GM18951 (cell line): ENCODE results near the gene NUP50.
"Not testable (repeated sequence)": the region's sequence is repeated elsewhere in the genome, so short reads cannot be mapped to it uniquely, and the experiment has no call there.

Experiments
- POLR2A ChIP-seq: IDR thresholded peaks from 4 replicates; pipeline ENCODE4 v1.6.1; 2011; ENCODE audit warnings: mild to moderate bottlenecking; ENCODE audit not compliant: insufficient read length, insufficient read depth; ENCODE audit errors: extremely low read depth
- in situ Hi-C: fragments of 300-500 bp; cut with MboI; formaldehyde crosslinking; loops from one replicate; pipeline ENCODE4 v1.12.0; 2022; ENCODE audit warnings: low sequenced_read_pairs, mixed read lengths, inconsistent platforms; ENCODE audit not compliant: unreplicated experiment

Gene NUP50

DNA sequence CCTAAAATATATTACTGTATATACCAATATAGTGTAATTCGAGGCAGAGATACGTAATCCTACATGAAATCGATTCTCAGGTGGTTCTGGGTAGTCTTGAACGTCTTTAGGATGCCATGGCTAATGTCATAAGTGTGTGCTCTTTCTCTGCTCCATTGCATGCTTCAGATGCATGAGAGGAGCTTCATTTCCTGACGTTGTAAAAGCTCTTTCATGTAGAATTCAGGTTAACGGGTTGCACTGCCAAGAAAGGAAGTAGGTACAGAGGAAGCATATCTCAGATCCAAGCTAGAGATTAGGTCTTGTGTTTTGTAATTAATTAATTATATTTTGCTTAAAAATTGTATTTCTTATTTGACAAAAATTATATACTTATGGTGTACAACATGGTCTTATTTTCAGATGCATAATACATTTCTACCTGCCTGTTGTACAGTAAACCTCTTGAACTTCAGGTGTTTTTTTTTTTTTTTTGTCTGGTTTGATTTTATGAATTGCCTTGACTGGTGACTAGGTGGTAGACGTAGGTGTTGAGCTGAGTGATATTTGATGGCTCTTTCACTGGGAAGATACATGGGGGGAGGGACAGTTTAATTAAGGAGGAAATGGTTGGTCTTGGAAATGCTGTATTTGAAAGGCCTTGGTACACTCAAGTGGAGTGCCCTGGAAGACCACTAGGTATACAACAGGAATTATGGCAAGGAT, 9.3 kb downstream of the NUP50 start:
- no peak for TF ChIP-seq POLR2A
- in situ Hi-C loops: no loop called here

GRCh38 chr22:45179276-45180049, 15.7 kb downstream of the NUP50 start:
- in situ Hi-C loops: no loop called here
- no peak for TF ChIP-seq POLR2A

DNA sequence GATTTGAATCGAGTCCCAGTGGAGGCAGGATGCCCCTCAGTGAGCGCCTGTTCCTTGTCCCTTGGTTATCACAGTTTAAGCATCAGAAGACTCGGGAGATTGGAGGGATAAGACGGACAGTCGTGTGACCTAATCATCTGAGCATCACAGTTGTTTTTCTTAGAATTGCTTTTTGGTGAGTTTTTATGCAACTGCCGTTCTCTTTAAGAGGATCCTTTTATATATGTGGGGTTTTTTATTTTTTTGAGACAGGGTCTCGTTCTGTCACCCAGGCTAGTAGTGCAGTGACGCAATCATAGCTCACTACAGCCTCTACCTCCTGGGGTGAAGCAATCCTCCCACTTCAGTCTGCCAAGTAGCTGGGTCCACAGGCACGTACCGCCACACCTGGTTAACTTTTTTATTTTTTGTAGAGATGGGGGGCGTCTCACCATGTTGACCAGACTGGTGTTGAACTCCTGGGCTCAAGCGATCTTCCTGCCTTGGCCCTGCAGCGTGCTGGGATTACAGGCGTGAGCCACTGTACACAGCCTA, 16.5 kb downstream of the NUP50 start:
- in situ Hi-C loops: no loop called here
- TF ChIP-seq POLR2A: no peak

DNA sequence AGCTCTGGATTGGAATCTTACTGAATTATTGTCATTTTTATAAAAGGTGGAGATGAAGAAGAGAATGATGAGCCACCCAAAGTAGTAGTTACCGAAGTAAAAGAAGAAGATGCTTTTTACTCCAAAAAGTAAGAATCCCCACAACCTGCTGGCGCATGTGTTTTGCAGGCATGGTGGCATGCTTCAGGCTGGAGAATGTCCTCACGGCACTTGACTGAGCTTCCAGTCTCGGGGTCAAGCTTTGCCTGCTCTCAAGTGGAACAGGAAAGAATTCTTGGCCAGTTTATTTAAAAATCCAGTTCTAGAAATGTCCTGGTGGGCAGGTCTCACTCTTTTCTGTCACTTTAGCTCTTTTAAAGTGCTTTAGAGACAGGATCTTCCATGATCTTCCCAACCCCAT, 17.5 kb downstream of the NUP50 start:
- in situ Hi-C loops: no loop called here
- TF ChIP-seq POLR2A: no peak

- in situ Hi-C loops: no loop called here
- no peak for TF ChIP-seq POLR2A
Measured at GRCh38 chr22:45181766-45182165, 18.0 kb downstream of the NUP50 start.

GRCh38 chr22:45183974-45184373, 20.2 kb downstream of the NUP50 start:
- no peak for TF ChIP-seq POLR2A
- in situ Hi-C loops: no loop called here

DNA sequence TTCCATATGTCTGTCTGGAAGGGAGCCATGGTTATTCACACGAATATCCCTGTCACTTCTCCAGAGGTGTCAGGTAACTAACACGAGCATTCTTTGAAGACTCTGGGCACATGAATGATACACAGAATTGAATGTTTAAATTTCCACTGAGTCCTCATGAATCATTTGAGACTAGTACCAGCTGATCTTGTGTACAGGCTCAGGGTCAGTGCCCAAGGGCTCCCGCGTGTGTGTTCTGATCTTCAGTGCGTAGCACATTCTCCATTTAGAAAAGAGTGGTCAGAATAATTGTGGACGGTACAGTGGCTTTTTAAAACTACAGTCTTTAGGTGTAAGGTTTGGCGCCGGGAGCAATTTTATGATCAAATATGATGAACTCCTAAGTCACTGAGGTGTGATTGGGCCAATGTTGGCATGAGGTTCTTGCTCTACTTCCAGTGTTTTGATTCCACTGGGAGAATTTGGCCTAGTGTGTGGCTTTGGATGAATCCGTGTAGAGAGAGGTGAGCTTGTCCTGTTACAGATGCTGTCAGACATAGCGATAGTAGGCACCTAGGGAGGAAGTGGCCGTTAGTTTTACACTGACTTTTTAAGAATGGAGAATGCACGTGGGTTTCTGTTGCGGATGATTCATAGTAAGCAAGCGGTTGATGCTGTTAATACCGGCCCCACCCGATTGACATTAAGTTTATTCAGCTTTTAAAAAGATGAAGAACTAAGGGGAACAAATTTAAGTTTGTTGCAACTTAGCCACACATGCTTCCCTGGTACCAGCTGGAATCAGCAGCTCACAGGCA, 22.2 kb downstream of the NUP50 start:
- in situ Hi-C loops: no loop called here
- TF ChIP-seq POLR2A: no peak

DNA sequence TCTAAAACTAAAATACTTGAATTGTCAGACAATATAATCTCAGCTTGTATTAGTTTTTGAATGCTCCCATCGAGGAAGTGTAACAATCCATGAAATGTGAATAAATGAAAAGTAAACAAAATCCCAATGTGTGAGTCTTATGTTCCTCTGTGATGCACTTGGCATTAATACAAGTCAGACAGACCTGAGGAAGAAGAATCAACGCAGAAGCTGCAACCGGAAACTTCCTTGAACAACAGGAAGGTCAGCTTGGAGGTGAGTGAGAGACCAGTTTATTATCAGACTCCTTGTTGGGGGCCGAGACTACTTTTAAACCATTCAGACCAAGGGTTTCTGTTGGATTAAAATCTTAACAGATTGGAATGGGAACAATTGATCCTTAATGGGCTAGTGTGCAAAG, 24.2 kb downstream of the NUP50 start:
- TF ChIP-seq POLR2A: no peak

GRCh38 chr22:45188779-45189178, 25.1 kb downstream of the NUP50 start:
- in situ Hi-C loops: no loop called here
- no peak for TF ChIP-seq POLR2A

More for the DNA sequence above, 24.2 kb downstream of the NUP50 start:
- in situ Hi-C loops: no loop called here

DNA sequence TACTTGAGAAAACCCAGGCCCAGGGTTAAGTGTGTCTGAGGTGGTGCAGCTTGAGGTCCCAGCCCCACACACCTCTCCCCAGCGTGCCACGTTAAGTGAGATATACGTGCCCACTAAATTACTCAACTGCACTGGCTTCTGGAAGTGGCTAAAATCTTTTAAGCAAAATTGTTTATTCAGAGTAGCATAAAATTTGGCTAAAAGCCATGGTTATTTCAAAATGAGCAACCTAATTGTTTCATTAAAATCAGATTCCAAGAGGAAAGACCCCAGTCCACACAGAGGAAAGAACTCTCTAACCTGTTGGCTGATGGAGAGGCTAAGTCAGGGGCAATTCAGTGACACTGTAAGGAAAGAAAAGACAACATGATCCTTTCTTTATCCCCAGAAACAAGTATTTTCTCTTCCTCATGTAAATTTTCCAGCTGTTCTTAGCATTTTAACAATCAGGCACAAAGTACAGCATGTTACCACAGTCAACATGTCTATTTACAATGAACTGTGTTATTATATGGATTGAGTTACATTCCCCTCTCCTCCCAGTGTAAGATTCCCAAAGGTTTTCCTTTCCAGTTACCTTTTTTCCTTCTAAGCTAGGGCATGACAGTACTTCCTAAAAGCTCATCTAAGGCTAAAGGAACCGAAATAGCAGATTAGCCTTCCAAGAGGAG, 26.6 kb downstream of the NUP50 start:
- in situ Hi-C loops: no loop called here

DNA sequence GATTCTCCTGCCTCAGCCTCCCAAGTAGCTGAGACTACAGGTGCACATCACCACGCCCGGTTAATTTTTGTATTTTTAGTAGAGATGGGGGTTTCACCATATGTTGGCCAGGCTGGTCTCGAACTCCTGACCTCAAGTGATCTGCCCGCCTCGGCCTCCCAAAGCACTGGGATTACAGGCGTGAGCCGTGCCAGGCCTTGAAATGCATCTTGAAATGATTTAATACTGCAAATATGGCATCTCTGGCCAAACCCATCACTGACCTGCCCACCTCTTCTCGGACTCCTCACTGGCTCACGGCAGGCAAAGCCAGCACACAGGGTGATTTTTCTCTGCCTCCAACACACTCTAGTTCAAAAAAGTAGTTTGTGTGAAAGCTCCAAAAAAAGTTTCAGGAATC, 28.0 kb downstream of the NUP50 start:
- in situ Hi-C loops: not testable (repeated sequence)

More for the DNA sequence above, 26.6 kb downstream of the NUP50 start:
- TF ChIP-seq POLR2A: no peak

GRCh38 chr22:45192701-45193187, 29.0 kb downstream of the NUP50 start:
- in situ Hi-C loops: no loop called here

GRCh38 chr22:45194686-45195085, 31.0 kb downstream of the NUP50 start:
- in situ Hi-C loops: no loop called here
- no peak for TF ChIP-seq POLR2A

More at GRCh38 chr22:45192701-45193187, 29.0 kb downstream of the NUP50 start:
- TF ChIP-seq POLR2A: no peak
